A549 (cell line): Measurements from ENCODE around the gene TUBB1. TPM values are rescaled to one million over a fixed set of nuclear protein-coding genes. Genes with fewer than 3 reads are reported as not detected.
A peak's percentile ranks its signal among the peaks of the same experiment; 100 is the strongest.

Experiments
- ATAC-seq, 2 experiments: fragments of 200-7000 bp in 1 of 2; fragments of >200 bp in 1 of 2; cut with Nextera tagmentation in 1 of 2; cut with Tn5 transposase in 1 of 2; 3 replicates each; pipeline versions ENCODE4 v1.8.0 to v1.9.1; 2018 to 2020; ENCODE audit warnings: mild to moderate bottlenecking in 1 of 2, moderate library complexity in 1 of 2
- CTCF ChIA-PET: fragments of 300-600 bp; sonication (Branson Sonifier 250); formaldehyde crosslinking; extraction: SDS; loops from one replicate; lab custom pipeline; 2021; ENCODE audit warnings: antibody characterized with exemption, inconsistent platforms; lab: Yijun Ruan, JAX
- POLR2A ChIA-PET: fragments of 350-600 bp; formaldehyde crosslinking; extraction: SDS; loops from one replicate; lab custom pipeline; 2021; ENCODE audit warnings: antibody characterized with exemption, inconsistent platforms; lab: Yijun Ruan, JAX
- DNase-seq, 2 experiments: peaks; one replicate each; pipeline versions ENCODE4 v3.0.0 to v3.0.0-alpha.2; 2011 to 2016; ENCODE audit warnings: low read depth in 1 of 2, low spot score in 1 of 2
- FAIRE-seq: peaks from 2 replicates; lab custom pipeline; 2011; peaks lifted over from hg19 to GRCh38; lab: Jason Lieb, UNC
- H3K27ac ChIP-seq, 2 experiments: fragments of >200 bp; sonication (Bioruptor Twin); formaldehyde crosslinking; 3 replicates each; pipeline ENCODE4 v1.5.1; 2016 to 2017
- H3K4me1 ChIP-seq: fragments of >200 bp; sonication (Bioruptor Twin); formaldehyde crosslinking; 3 replicates; pipeline ENCODE4 v1.6.1; 2016
- H3K4me2 ChIP-seq: fragments of >200 bp; sonication (Bioruptor Twin); formaldehyde crosslinking; 3 replicates; pipeline ENCODE4 v1.6.1; 2016
- H3K4me3 ChIP-seq: fragments of >200 bp; sonication (Bioruptor Twin); formaldehyde crosslinking; 3 replicates; pipeline ENCODE4 v1.5.1; 2016
- H3K9me3 ChIP-seq: fragments of >200 bp; sonication (Bioruptor Twin); formaldehyde crosslinking; 3 replicates; pipeline ENCODE4 v1.6.1; 2016
- ATOH8 ChIP-seq: fragments of 250-450 bp; sonication (Bioruptor Pico); IDR thresholded peaks from 2 replicates; pipeline ENCODE4 v1.5.0; 2020; ENCODE audit warnings: low read depth, mild to moderate bottlenecking, moderate library complexity
- E2F6 ChIP-seq: IDR thresholded peaks from 2 replicates; pipeline ENCODE4 v1.6.1; 2012; ENCODE audit warnings: low read depth, borderline replicate concordance
- EHF ChIP-seq: fragments of 250-450 bp; sonication (Bioruptor Pico); IDR thresholded peaks from 2 replicates; pipeline ENCODE4 v1.5.0; 2020; ENCODE audit warnings: mild to moderate bottlenecking
- ELK1 ChIP-seq: fragments of 150-350 bp; IDR thresholded peaks from 2 replicates; pipeline ENCODE4 v1.6.1; 2014; ENCODE audit warnings: low read depth, mild to moderate bottlenecking, low read length
- EP300 ChIP-seq, 2 experiments: fragments of >200 bp; sonication (Bioruptor Twin); formaldehyde crosslinking; IDR thresholded peaks; 2 replicates in 1 of 2; 3 replicates in 1 of 2; pipeline ENCODE4 v1.6.1; 2016 to 2017
- FOSB ChIP-seq: fragments of 250-450 bp; sonication (Bioruptor Pico); IDR thresholded peaks from 2 replicates; pipeline ENCODE4 v1.5.0; 2020; ENCODE audit warnings: mild to moderate bottlenecking, moderate library complexity
- FOXS1 ChIP-seq: fragments of 250-450 bp; sonication (Bioruptor Pico); IDR thresholded peaks from 2 replicates; pipeline ENCODE4 v1.5.0; 2020; ENCODE audit warnings: mild to moderate bottlenecking, moderate library complexity
- HDAC2 ChIP-seq: fragments of 200-600 bp; sonication (generic); IDR thresholded peaks from 2 replicates; pipeline ENCODE4 v1.6.1; 2016
- HOXA7 ChIP-seq: fragments of 250-450 bp; sonication (Bioruptor Pico); IDR thresholded peaks from 2 replicates; pipeline ENCODE4 v1.5.0; 2020; ENCODE audit warnings: mild to moderate bottlenecking, moderate library complexity
- HOXB13 ChIP-seq: fragments of 250-450 bp; sonication (Bioruptor Pico); IDR thresholded peaks from 2 replicates; pipeline ENCODE4 v1.5.0; 2020; ENCODE audit warnings: low read depth, mild to moderate bottlenecking, moderate library complexity
- HOXB5 ChIP-seq: fragments of 250-450 bp; sonication (Bioruptor Pico); IDR thresholded peaks from 2 replicates; pipeline ENCODE4 v1.5.0; 2020; ENCODE audit warnings: mild to moderate bottlenecking, moderate library complexity
- MAX ChIP-seq: IDR thresholded peaks from 2 replicates; pipeline ENCODE4 v1.6.1; 2012
- NR3C1 ChIP-seq: fragments of >200 bp; sonication (Bioruptor Twin); formaldehyde crosslinking; IDR thresholded peaks from 3 replicates; pipeline ENCODE4 v1.6.1; 2017
- PHF8 ChIP-seq: fragments of 200-600 bp; sonication (generic); IDR thresholded peaks from 2 replicates; pipeline ENCODE4 v1.6.1; 2016; ENCODE audit warnings: low read depth, mild to moderate bottlenecking, antibody characterized with exemption, moderate library complexity, borderline replicate concordance
- POLR2A ChIP-seq: IDR thresholded peaks from 2 replicates; pipeline ENCODE4 v1.6.1; 2012; ENCODE audit warnings: mild to moderate bottlenecking, low read length
- POLR2AphosphoS2 ChIP-seq: conservative IDR thresholded peaks from 2 replicates; pipeline ENCODE4 v1.6.1; 2012; ENCODE audit warnings: low read length, improper control_type of control experiment, inconsistent platforms
- RCOR1 ChIP-seq: fragments of 150-350 bp; IDR thresholded peaks from 2 replicates; pipeline ENCODE4 v1.6.1; 2014; ENCODE audit warnings: antibody characterized with exemption, low read length, low read depth
- TFCP2L1 ChIP-seq: fragments of 250-450 bp; sonication (Bioruptor Pico); IDR thresholded peaks from 2 replicates; pipeline ENCODE4 v1.5.0; 2021; ENCODE audit warnings: mild to moderate bottlenecking
- ZNF302 ChIP-seq: fragments of 250-450 bp; sonication (Bioruptor Pico); IDR thresholded peaks from 2 replicates; pipeline ENCODE4 v1.9.0; 2021; ENCODE audit warnings: inconsistent platforms, mild to moderate bottlenecking, moderate library complexity
- ZSCAN20 ChIP-seq: fragments of 250-450 bp; sonication (Bioruptor Pico); IDR thresholded peaks from 2 replicates; pipeline ENCODE4 v1.8.0; 2022; ENCODE audit warnings: mild to moderate bottlenecking, moderate library complexity
- WGBS: methylation state at CpG from one replicate; pipeline ENCODE4 v1.1.6; 2017; ENCODE audit errors: missing lambda C conversion rate; 5-methylcytosine and 5-hydroxymethylcytosine counted together
- polyA plus RNA-seq, 4 experiments: library from polyadenylated mRNA; depleted of rRNA in 3 of 4; stranded (reverse); fragments of >200 nt; fragmentation: RNase III in 1 of 4; extraction: RNeasy Plus Mini Kit Qiagen cat#74134 plus additional on column Dnase treatment in 1 of 4; gene quantifications; 2 replicates in 3 of 4; 3 replicates in 1 of 4; pipeline ENCODE4 v1.2.3, GENCODE V29; 2011 to 2017
- TF ChIP-seq, protein P1 (sequence below): fragments of 450-650 bp; IDR thresholded peaks from 2 replicates; pipeline ENCODE4 v1.6.1; 2014; ENCODE audit warnings: antibody characterized with exemption
- TF ChIP-seq, protein P2 (sequence below): fragments of >200 bp; sonication (Bioruptor Twin); formaldehyde crosslinking; IDR thresholded peaks from 3 replicates; pipeline ENCODE4 v1.6.1; 2016
- TF ChIP-seq, protein P3 (sequence below): fragments of 200-600 bp; sonication (generic); IDR thresholded peaks from 2 replicates; pipeline ENCODE4 v1.6.1; 2016; ENCODE audit warnings: antibody characterized with exemption, mild to moderate bottlenecking, moderate library complexity
- TF ChIP-seq, protein P4 (sequence below): fragments of 250-450 bp; sonication (Bioruptor Pico); IDR thresholded peaks from 2 replicates; pipeline ENCODE4 v1.5.0; 2021; ENCODE audit warnings: mild to moderate bottlenecking, moderate library complexity, borderline replicate concordance

TUBB1 gene
- polyA plus RNA-seq, 2 of the 4 experiments (the other 2 are of a cell fraction) = 0.03 TPM; not detected in 1

- CTCF ChIA-PET = interaction anchor here (0.6 to 1.5 kb wide), 5 partner anchors 10 to 518 kb away, joined by 3 to 5 read pairs (median 3); partner anchors contain the start of gene PRELID3B
- FAIRE-seq = no peak
- ATAC-seq = no peak
- Histone ChIP-seq H3K27ac (peak overlapping the region; percentile 93 to 99), H3K4me3 (peak overlapping the region; percentile 70), H3K4me1 (peaks cover 37% of the 10 kb centered on the region), H3K9me3 (no peaks in the 10 kb centered on the region), H3K4me2 (peak overlapping the region; percentile 83)
- TF ChIP-seq, protein P1, sequence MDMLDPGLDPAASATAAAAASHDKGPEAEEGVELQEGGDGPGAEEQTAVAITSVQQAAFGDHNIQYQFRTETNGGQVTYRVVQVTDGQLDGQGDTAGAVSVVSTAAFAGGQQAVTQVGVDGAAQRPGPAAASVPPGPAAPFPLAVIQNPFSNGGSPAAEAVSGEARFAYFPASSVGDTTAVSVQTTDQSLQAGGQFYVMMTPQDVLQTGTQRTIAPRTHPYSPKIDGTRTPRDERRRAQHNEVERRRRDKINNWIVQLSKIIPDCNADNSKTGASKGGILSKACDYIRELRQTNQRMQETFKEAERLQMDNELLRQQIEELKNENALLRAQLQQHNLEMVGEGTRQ = peak; percentile 46
- no peak for TF ChIP-seq FOSB (CRISPR knock-in tag)
- no peak for TF ChIP-seq TFCP2L1 (CRISPR knock-in tag)
- no peak for TF ChIP-seq RCOR1
- TF ChIP-seq HDAC2 = no peak
- peak; percentile 72; the same call in 1 of the 2 replicates for TF ChIP-seq E2F6
- no peak for DNase-seq
- 4% methylated on average over 10 of the region's 13 CpGs for WGBS
- POLR2A ChIA-PET = interaction anchor here (0.9 to 2.9 kb wide), 8 partner anchors 11 to 191 kb away, joined by 3 to 35 read pairs (median 6); partner anchors contain the start of genes NELFCD, PRELID3B and TUBB1
Observed at GRCh38 chr20:59031564-59032022, 12.4 kb downstream of the TUBB1 start.

GRCh38 chr20:59032023-59032712 is 12.9 kb downstream of the TUBB1 start, which contains the start of gene ATP5F1E:
TSS of gene ATP5F1E (minus strand) at chr20:59032335. CDS start at chr20:59032251, 84 bp downstream.
- POLR2A ChIA-PET = interaction anchor here (0.6 to 2.9 kb wide), 27 partner anchors 8 to 596 kb away, joined by 3 to 35 read pairs (median 3); partner anchors contain the start of genes NELFCD, PRELID3B and TUBB1
- WGBS = 1% methylated on average over 33 of the region's 86 CpGs
- FAIRE-seq = no peak
- TF ChIP-seq POLR2AphosphoS2 (no peak), POLR2A (peak; percentile 90), ZNF302 (CRISPR knock-in tag) (no peak), FOXS1 (CRISPR knock-in tag) (0 out of 2 replicates have a peak, but pooled peaks have one; percentile 29), HOXB5 (peak; percentile 85), ELK1 (no peak), ATOH8 (CRISPR knock-in tag) (peak; percentile 94), ZSCAN20 (CRISPR knock-in tag) (no peak), NR3C1 (no peak), HOXB13 (CRISPR knock-in tag) (peak; percentile 96), PHF8 (peak; percentile 85), EP300 (IDR thresholded peaks at IDR 0.05) (no peak), EHF (CRISPR knock-in tag) (peak; percentile 95), TFCP2L1 (CRISPR knock-in tag) (peak; percentile 85; the same call in 1 of the 2 replicates), FOSB (CRISPR knock-in tag) (no peak), HOXA7 (no peak), MAX (peak; percentile 84)
- TF ChIP-seq, protein P2, sequence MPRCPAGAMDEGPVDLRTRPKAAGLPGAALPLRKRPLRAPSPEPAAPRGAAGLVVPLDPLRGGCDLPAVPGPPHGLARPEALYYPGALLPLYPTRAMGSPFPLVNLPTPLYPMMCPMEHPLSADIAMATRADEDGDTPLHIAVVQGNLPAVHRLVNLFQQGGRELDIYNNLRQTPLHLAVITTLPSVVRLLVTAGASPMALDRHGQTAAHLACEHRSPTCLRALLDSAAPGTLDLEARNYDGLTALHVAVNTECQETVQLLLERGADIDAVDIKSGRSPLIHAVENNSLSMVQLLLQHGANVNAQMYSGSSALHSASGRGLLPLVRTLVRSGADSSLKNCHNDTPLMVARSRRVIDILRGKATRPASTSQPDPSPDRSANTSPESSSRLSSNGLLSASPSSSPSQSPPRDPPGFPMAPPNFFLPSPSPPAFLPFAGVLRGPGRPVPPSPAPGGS = peak; percentile 88; the same call in 2 of the 3 replicates
- TF ChIP-seq, protein P3, sequence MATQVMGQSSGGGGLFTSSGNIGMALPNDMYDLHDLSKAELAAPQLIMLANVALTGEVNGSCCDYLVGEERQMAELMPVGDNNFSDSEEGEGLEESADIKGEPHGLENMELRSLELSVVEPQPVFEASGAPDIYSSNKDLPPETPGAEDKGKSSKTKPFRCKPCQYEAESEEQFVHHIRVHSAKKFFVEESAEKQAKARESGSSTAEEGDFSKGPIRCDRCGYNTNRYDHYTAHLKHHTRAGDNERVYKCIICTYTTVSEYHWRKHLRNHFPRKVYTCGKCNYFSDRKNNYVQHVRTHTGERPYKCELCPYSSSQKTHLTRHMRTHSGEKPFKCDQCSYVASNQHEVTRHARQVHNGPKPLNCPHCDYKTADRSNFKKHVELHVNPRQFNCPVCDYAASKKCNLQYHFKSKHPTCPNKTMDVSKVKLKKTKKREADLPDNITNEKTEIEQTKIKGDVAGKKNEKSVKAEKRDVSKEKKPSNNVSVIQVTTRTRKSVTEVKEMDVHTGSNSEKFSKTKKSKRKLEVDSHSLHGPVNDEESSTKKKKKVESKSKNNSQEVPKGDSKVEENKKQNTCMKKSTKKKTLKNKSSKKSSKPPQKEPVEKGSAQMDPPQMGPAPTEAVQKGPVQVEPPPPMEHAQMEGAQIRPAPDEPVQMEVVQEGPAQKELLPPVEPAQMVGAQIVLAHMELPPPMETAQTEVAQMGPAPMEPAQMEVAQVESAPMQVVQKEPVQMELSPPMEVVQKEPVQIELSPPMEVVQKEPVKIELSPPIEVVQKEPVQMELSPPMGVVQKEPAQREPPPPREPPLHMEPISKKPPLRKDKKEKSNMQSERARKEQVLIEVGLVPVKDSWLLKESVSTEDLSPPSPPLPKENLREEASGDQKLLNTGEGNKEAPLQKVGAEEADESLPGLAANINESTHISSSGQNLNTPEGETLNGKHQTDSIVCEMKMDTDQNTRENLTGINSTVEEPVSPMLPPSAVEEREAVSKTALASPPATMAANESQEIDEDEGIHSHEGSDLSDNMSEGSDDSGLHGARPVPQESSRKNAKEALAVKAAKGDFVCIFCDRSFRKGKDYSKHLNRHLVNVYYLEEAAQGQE = no peak
- TF ChIP-seq, protein P4, sequence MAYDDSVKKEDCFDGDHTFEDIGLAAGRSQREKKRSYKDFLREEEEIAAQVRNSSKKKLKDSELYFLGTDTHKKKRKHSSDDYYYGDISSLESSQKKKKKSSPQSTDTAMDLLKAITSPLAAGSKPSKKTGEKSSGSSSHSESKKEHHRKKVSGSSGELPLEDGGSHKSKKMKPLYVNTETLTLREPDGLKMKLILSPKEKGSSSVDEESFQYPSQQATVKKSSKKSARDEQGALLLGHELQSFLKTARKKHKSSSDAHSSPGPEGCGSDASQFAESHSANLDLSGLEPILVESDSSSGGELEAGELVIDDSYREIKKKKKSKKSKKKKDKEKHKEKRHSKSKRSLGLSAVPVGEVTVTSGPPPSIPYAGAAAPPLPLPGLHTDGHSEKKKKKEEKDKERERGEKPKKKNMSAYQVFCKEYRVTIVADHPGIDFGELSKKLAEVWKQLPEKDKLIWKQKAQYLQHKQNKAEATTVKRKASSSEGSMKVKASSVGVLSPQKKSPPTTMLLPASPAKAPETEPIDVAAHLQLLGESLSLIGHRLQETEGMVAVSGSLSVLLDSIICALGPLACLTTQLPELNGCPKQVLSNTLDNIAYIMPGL = no peak; the same call in 1 of the 2 replicates

More at GRCh38 chr20:59032023-59032712, 12.9 kb downstream of the TUBB1 start, which contains the start of gene ATP5F1E:
- Histone ChIP-seq H3K9me3 (no peaks in the 10 kb centered on the region), H3K27ac (peak within 1 kb of the TSS; percentile 93 to 99), H3K4me1 (peaks cover 37% of the 10 kb centered on the region), H3K4me3 (peak within 1 kb of the TSS; percentile 70), H3K4me2 (peak within 1 kb of the TSS; percentile 83)
- CTCF ChIA-PET = interaction anchor here (0.6 to 2.6 kb wide), 9 partner anchors 8 to 519 kb away, joined by 3 to 5 read pairs (median 3); partner anchors contain the start of gene PRELID3B
- peak; percentile 86 to 94 for DNase-seq
- peak; percentile 98 to 99 for ATAC-seq
